ENCODE results near the gene ARHGAP20.

DNA sequence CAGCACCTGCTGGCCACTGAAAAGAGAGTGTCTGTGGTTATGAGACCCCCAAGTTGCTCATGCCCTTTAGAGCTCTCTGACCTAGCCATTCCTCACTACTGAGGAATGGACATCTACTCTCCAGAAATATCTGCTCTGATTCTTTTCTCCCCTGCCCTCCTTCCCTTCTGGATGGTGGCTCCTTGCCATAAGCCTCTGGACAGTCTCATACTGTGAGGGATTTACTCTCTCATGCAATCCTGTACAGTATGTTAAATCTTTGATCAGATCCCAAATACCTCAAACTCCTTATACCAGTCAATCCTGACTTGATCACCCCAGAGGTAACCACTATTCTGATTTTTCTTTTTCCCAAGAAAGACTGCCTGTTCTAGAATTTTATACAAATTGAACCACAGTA lies 80.7 kb downstream of the ARHGAP20 start:
- TF ChIP-seq, protein P1, sequence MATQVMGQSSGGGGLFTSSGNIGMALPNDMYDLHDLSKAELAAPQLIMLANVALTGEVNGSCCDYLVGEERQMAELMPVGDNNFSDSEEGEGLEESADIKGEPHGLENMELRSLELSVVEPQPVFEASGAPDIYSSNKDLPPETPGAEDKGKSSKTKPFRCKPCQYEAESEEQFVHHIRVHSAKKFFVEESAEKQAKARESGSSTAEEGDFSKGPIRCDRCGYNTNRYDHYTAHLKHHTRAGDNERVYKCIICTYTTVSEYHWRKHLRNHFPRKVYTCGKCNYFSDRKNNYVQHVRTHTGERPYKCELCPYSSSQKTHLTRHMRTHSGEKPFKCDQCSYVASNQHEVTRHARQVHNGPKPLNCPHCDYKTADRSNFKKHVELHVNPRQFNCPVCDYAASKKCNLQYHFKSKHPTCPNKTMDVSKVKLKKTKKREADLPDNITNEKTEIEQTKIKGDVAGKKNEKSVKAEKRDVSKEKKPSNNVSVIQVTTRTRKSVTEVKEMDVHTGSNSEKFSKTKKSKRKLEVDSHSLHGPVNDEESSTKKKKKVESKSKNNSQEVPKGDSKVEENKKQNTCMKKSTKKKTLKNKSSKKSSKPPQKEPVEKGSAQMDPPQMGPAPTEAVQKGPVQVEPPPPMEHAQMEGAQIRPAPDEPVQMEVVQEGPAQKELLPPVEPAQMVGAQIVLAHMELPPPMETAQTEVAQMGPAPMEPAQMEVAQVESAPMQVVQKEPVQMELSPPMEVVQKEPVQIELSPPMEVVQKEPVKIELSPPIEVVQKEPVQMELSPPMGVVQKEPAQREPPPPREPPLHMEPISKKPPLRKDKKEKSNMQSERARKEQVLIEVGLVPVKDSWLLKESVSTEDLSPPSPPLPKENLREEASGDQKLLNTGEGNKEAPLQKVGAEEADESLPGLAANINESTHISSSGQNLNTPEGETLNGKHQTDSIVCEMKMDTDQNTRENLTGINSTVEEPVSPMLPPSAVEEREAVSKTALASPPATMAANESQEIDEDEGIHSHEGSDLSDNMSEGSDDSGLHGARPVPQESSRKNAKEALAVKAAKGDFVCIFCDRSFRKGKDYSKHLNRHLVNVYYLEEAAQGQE (IDR thresholded peaks at IDR 0.05; ENCODE audit: unreplicated experiment) = no peak
- TF ChIP-seq, protein P2, sequence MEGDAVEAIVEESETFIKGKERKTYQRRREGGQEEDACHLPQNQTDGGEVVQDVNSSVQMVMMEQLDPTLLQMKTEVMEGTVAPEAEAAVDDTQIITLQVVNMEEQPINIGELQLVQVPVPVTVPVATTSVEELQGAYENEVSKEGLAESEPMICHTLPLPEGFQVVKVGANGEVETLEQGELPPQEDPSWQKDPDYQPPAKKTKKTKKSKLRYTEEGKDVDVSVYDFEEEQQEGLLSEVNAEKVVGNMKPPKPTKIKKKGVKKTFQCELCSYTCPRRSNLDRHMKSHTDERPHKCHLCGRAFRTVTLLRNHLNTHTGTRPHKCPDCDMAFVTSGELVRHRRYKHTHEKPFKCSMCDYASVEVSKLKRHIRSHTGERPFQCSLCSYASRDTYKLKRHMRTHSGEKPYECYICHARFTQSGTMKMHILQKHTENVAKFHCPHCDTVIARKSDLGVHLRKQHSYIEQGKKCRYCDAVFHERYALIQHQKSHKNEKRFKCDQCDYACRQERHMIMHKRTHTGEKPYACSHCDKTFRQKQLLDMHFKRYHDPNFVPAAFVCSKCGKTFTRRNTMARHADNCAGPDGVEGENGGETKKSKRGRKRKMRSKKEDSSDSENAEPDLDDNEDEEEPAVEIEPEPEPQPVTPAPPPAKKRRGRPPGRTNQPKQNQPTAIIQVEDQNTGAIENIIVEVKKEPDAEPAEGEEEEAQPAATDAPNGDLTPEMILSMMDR (conservative IDR thresholded peaks at IDR 0.05; ENCODE audit: low read depth in 2 of 2) = no peak
- TF ChIP-seq EZH2 (IDR thresholded peaks at IDR 0.05; ENCODE audit: low read depth, unreplicated experiment) (no peak), EZH2phosphoT487 (IDR thresholded peaks at IDR 0.05; ENCODE audit: unreplicated experiment) (no peak), POLR2AphosphoS5 (IDR thresholded peaks at IDR 0.05; ENCODE audit: low read depth) (no peak), JUNB (IDR thresholded peaks at IDR 0.05; ENCODE audit: unreplicated experiment) (no peak), CREB1 (CRISPR knock-in tag; IDR thresholded peaks at IDR 0.05; ENCODE audit: low read depth) (no peak)
- TF ChIP-seq, protein P3, sequence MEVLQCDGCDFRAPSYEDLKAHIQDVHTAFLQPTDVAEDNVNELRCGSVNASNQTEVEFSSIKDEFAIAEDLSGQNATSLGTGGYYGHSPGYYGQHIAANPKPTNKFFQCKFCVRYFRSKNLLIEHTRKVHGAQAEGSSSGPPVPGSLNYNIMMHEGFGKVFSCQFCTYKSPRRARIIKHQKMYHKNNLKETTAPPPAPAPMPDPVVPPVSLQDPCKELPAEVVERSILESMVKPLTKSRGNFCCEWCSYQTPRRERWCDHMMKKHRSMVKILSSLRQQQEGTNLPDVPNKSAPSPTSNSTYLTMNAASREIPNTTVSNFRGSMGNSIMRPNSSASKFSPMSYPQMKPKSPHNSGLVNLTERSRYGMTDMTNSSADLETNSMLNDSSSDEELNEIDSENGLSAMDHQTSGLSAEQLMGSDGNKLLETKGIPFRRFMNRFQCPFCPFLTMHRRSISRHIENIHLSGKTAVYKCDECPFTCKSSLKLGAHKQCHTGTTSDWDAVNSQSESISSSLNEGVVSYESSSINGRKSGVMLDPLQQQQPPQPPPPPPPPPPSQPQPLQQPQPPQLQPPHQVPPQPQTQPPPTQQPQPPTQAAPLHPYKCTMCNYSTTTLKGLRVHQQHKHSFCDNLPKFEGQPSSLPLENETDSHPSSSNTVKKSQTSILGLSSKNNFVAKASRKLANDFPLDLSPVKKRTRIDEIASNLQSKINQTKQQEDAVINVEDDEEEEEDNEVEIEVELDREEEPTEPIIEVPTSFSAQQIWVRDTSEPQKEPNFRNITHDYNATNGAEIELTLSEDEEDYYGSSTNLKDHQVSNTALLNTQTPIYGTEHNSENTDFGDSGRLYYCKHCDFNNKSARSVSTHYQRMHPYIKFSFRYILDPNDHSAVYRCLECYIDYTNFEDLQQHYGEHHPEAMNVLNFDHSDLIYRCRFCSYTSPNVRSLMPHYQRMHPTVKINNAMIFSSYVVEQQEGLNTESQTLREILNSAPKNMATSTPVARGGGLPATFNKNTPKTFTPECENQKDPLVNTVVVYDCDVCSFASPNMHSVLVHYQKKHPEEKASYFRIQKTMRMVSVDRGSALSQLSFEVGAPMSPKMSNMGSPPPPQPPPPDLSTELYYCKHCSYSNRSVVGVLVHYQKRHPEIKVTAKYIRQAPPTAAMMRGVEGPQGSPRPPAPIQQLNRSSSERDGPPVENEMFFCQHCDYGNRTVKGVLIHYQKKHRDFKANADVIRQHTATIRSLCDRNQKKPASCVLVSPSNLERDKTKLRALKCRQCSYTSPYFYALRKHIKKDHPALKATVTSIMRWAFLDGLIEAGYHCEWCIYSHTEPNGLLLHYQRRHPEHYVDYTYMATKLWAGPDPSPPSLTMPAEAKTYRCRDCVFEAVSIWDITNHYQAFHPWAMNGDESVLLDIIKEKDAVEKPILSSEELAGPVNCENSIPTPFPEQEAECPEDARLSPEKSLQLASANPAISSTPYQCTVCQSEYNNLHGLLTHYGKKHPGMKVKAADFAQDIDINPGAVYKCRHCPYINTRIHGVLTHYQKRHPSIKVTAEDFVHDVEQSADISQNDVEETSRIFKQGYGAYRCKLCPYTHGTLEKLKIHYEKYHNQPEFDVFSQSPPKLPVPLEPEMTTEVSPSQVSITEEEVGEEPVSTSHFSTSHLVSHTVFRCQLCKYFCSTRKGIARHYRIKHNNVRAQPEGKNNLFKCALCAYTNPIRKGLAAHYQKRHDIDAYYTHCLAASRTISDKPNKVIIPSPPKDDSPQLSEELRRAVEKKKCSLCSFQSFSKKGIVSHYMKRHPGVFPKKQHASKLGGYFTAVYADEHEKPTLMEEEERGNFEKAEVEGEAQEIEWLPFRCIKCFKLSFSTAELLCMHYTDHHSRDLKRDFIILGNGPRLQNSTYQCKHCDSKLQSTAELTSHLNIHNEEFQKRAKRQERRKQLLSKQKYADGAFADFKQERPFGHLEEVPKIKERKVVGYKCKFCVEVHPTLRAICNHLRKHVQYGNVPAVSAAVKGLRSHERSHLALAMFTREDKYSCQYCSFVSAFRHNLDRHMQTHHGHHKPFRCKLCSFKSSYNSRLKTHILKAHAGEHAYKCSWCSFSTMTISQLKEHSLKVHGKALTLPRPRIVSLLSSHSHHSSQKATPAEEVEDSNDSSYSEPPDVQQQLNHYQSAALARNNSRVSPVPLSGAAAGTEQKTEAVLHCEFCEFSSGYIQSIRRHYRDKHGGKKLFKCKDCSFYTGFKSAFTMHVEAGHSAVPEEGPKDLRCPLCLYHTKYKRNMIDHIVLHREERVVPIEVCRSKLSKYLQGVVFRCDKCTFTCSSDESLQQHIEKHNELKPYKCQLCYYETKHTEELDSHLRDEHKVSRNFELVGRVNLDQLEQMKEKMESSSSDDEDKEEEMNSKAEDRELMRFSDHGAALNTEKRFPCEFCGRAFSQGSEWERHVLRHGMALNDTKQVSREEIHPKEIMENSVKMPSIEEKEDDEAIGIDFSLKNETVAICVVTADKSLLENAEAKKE (CRISPR knock-in tag; IDR thresholded peaks at IDR 0.05) = no peak

Data from GM23338 (cell line).